GM12878 (cell line): ENCODE data around the gene TFRC. TPM values are rescaled to one million over a fixed set of nuclear protein-coding genes. Genes with fewer than 3 reads are reported as not detected.

Experiments used
- ATAC-seq: fragments of 200-7000 bp; cut with Tn5 transposase; 3 replicates; pipeline ENCODE4 v1.9.1; 2020; ENCODE audit warnings: mild to moderate bottlenecking, moderate library complexity
- BruUV-seq: library from RNA; stranded (reverse); fragments of 400-500 nt; replicated peaks from 2 replicates; lab custom pipeline; 2021; lab: Mats Ljungman, UMichigan
- CTCF ChIA-PET: fragments of 300-600 bp; sonication (Branson Sonifier 250); formaldehyde crosslinking; extraction: SDS; loops from one replicate; lab custom pipeline; 2021; ENCODE audit warnings: inconsistent platforms; lab: Yijun Ruan, JAX
- POLR2A ChIA-PET: fragments of 350-600 bp; formaldehyde crosslinking; extraction: SDS; loops from one replicate; lab custom pipeline; 2021; ENCODE audit warnings: inconsistent platforms; lab: Charles Lee
- RAD21 ChIA-PET: fragments of 300-600 bp; sonication (Branson Sonifier 250); formaldehyde crosslinking; loops from one replicate; lab custom pipeline; 2023; ENCODE audit warnings: antibody characterized with exemption; ENCODE audit not compliant: unreplicated experiment; lab: Charles Lee
- SMC1A ChIA-PET: fragments of 300-600 bp; sonication (Branson Sonifier 250); formaldehyde crosslinking; loops from one replicate; lab custom pipeline; 2023; ENCODE audit not compliant: unreplicated experiment, uncharacterized antibody; lab: Charles Lee
- DNase-seq: peaks from one replicate; pipeline ENCODE4 v3.0.0-alpha.2; 2011; ENCODE audit warnings: low read depth, low spot score
- FAIRE-seq: peaks from 3 replicates; lab custom pipeline; 2011; peaks lifted over from hg19 to GRCh38; lab: Jason Lieb, UNC
- H2AFZ ChIP-seq: 2 replicates; pipeline ENCODE4 v1.6.0; 2011; ENCODE audit warnings: low read depth, low read length, control low read depth; ENCODE audit not compliant: control insufficient read depth
- H3K27ac ChIP-seq: 2 replicates; pipeline ENCODE4 v1.5.1; 2011; ENCODE audit warnings: control low read depth; ENCODE audit not compliant: control insufficient read depth, insufficient read depth
- H3K27me3 ChIP-seq, 2 experiments: replicated peaks in 1 of 2; 2 replicates each; pipeline versions ENCODE4 v1.6.0 to v1.6.1; 2011; ENCODE audit warnings: low read length in 1 of 2; ENCODE audit not compliant: control insufficient read depth in 2 of 2, insufficient read depth in 2 of 2
- H3K36me3 ChIP-seq, 2 experiments: 2 replicates each; pipeline ENCODE4 v1.5.1; 2011; ENCODE audit warnings: low read length in 1 of 2; ENCODE audit not compliant: control insufficient read depth in 2 of 2, insufficient read depth in 2 of 2
- H3K4me1 ChIP-seq: 2 replicates; pipeline ENCODE4 v1.6.1; 2011; ENCODE audit warnings: mild to moderate bottlenecking, low read length, moderate library complexity, mixed read lengths; ENCODE audit not compliant: control insufficient read depth, insufficient read depth
- H3K4me2 ChIP-seq: 2 replicates; pipeline ENCODE4 v1.6.0; 2011; ENCODE audit warnings: control low read depth; ENCODE audit not compliant: control insufficient read depth, insufficient read depth
- H3K4me3 ChIP-seq: fragments of 200-600 bp; sonication (generic); 2 replicates; pipeline ENCODE4 v1.5.1; 2016
- H3K79me2 ChIP-seq: 2 replicates; pipeline ENCODE4 v1.6.0; 2011; ENCODE audit warnings: low read length; ENCODE audit not compliant: control insufficient read depth, insufficient read depth
- H3K9ac ChIP-seq: 2 replicates; pipeline ENCODE4 v1.8.0; 2011; ENCODE audit warnings: low read length, control low read depth, mixed read lengths; ENCODE audit not compliant: control insufficient read depth, insufficient read depth
- H3K9me3 ChIP-seq: replicated peaks from 3 replicates; pipeline ENCODE4 v1.5.1; 2011; ENCODE audit warnings: mild to moderate bottlenecking, low read length; ENCODE audit not compliant: control insufficient read depth, insufficient read depth
- H4K20me1 ChIP-seq: 2 replicates; pipeline ENCODE4 v1.6.0; 2011; ENCODE audit not compliant: control insufficient read depth, insufficient read depth
- BCL11A ChIP-seq: IDR thresholded peaks from 2 replicates; pipeline ENCODE4 v1.6.1; 2011; ENCODE audit warnings: low read depth, low read length
- CEBPB ChIP-seq, 2 experiments: fragments of 150-350 bp in 1 of 2; IDR thresholded peaks; 2 replicates each; pipeline ENCODE4 v1.6.1; 2012 to 2014; ENCODE audit warnings: low read depth in 2 of 2, low read length in 2 of 2, borderline replicate concordance in 1 of 2, inconsistent platforms in 1 of 2
- CHD2 ChIP-seq: IDR thresholded peaks from 2 replicates; pipeline ENCODE4 v1.6.1; 2011; ENCODE audit warnings: low read depth, low read length, improper control_type of control experiment, borderline replicate concordance
- MTA3 ChIP-seq: IDR thresholded peaks from 2 replicates; pipeline ENCODE4 v1.6.1; 2012; ENCODE audit warnings: low read length, inconsistent platforms, borderline replicate concordance
- NFIC ChIP-seq: IDR thresholded peaks from 2 replicates; pipeline ENCODE4 v1.6.1; 2012; ENCODE audit warnings: low read depth, mild to moderate bottlenecking, inconsistent platforms, low read length, moderate library complexity
- TARDBP ChIP-seq: IDR thresholded peaks from 2 replicates; pipeline ENCODE4 v1.6.1; 2016; ENCODE audit warnings: borderline replicate concordance
- TCF3 ChIP-seq: IDR thresholded peaks from 2 replicates; pipeline ENCODE4 v1.6.1; 2012; ENCODE audit warnings: low read depth, mild to moderate bottlenecking, low read length, borderline replicate concordance; ENCODE audit not compliant: insufficient read depth
- TCF7 ChIP-seq: IDR thresholded peaks from 2 replicates; pipeline ENCODE4 v1.6.1; 2014; ENCODE audit warnings: antibody characterized with exemption, borderline replicate concordance
- ZBTB40 ChIP-seq: fragments of 450-650 bp; IDR thresholded peaks from 2 replicates; pipeline ENCODE4 v1.6.1; 2016; ENCODE audit warnings: mild to moderate bottlenecking, moderate library complexity, borderline replicate concordance
- ZNF207 ChIP-seq: fragments of 450-650 bp; IDR thresholded peaks from 2 replicates; pipeline ENCODE4 v1.6.1; 2014; ENCODE audit warnings: antibody characterized with exemption, mild to moderate bottlenecking, borderline replicate concordance
- ZNF274 ChIP-seq: IDR thresholded peaks from one replicate; pipeline ENCODE4 v1.8.0; 2011; ENCODE audit not compliant: insufficient read length, insufficient read depth
- ZNF384 ChIP-seq: IDR thresholded peaks from 2 replicates; pipeline ENCODE4 v1.6.1; 2012; ENCODE audit warnings: low read depth, mild to moderate bottlenecking, low read length, improper control_type of control experiment, borderline replicate concordance
- ZZZ3 ChIP-seq: IDR thresholded peaks from 2 replicates; pipeline ENCODE4 v1.6.1; 2011; ENCODE audit warnings: low read depth; ENCODE audit not compliant: control insufficient read depth, insufficient read length
- WGBS: methylation state at CpG from one replicate; pipeline ENCODE4 v1.1.6; 2016; ENCODE audit warnings: low lambda C conversion rate; ENCODE audit not compliant: insufficient replicate concordance, insufficient coverage; ENCODE audit errors: missing lambda C conversion rate; 5-methylcytosine and 5-hydroxymethylcytosine counted together
- in situ Hi-C: fragments of 300-500 bp; cut with MboI; formaldehyde crosslinking; loops from 9 replicates; pipeline ENCODE4 v1.14.3; 2018; ENCODE audit warnings: mixed read lengths
- intact Hi-C: fragments of 100-400 bp; cut with micrococcal nuclease; formaldehyde crosslinking; loops from one replicate; pipeline ENCODE4 v1.14.2; 2022; ENCODE audit not compliant: unreplicated experiment
- polyA plus RNA-seq, 11 experiments: library from polyadenylated mRNA; depleted of rRNA in 4 of 11; unstranded in 6 of 11; stranded (reverse) in 5 of 11; fragments of >200 nt; fragmentation: Nextera tagmentation in 4 of 11; fragmentation: Illumina TruSeq in 1 of 11; extraction: Ambion mirVana in 4 of 11; extraction: Trizol in 1 of 11; gene quantifications; 1 replicate in 1 of 11; 2 replicates in 10 of 11; pipeline versions ENCODE4 v1.2.1 to v1.2.3, GENCODE V29; 2011 to 2016; ENCODE audit warnings: inconsistent platforms in 2 of 11, missing spikeins in 2 of 11, low read depth in 1 of 11
- total RNA-seq, 4 experiments: library from RNA; depleted of rRNA in 3 of 4; stranded (reverse); fragments of >200 nt in 3 of 4; fragmentation: Illumina TruSeq in 1 of 4; extraction: Trizol in 1 of 4; gene quantifications; 2 replicates each; pipeline versions ENCODE4 v1.2.1 to v1.2.3, GENCODE V29; 2013 to 2021
- TF ChIP-seq, protein P1 (sequence below): fragments of 450-650 bp; IDR thresholded peaks from 2 replicates; pipeline ENCODE4 v1.6.1; 2017; ENCODE audit warnings: borderline replicate concordance

The TFRC gene
- total and polyA plus RNA-seq, 10 of the 15 experiments (the other 5 are each of a cell fraction or from before 2014, with no cell fraction given), result 123 to 526 (median 316) TPM

GRCh38 chr3:196016059-196016458 is 65.8 kb downstream of the TFRC start:
- ChIA-PET SMC1A (interaction anchor here (1.2 kb wide), 1 partner anchor 10 kb away, joined by 4 read pairs; no protein-coding TSS in a partner anchor), RAD21 (no interaction called here), CTCF (interaction anchor here (1.1 to 1.8 kb wide), 2 partner anchors 12 to 181 kb away, joined by 4 read pairs; no protein-coding TSS in a partner anchor), POLR2A (interaction anchor here (0.6 to 0.8 kb wide), 2 partner anchors 154 to 179 kb away, joined by 3 to 5 read pairs; no protein-coding TSS in a partner anchor)
- Histone ChIP-seq H3K4me1 (no peaks in the 10 kb centered on the region), H3K36me3 (no peaks in the 10 kb centered on the region), H3K9me3 (no peaks in the 10 kb centered on the region; the same call in 2 of the 3 replicates), H3K4me2 (no peak overlapping the region), H3K27me3 (no peaks in the 10 kb centered on the region), H3K27ac (no peak overlapping the region), H3K4me3 (no peak overlapping the region), H3K79me2 (no peaks in the 10 kb centered on the region), H2AFZ (no peak overlapping the region), H4K20me1 (no peaks in the 10 kb centered on the region), H3K9ac (no peak overlapping the region)
- intact Hi-C loops (no loop called here), in situ Hi-C loops (no loop called here)
- 97% methylated on average over 1 of the region's 1 CpG for WGBS
- no TSS peak for BruUV-seq
- TF ChIP-seq BCL11A (no peak), NFIC (no peak), TCF7 (no peak), ZZZ3 (no peak), ZNF207 (no peak), CEBPB (IDR thresholded peaks at IDR 0.05; ENCODE audit: borderline replicate concordance in 1 of 2, low read depth in 2 of 2, low read length in 2 of 2) (no peak), CHD2 (no peak), MTA3 (no peak), ZNF274 (no peak), TCF3 (no peak), ZBTB40 (no peak), ZNF384 (no peak), TARDBP (no peak)
- TF ChIP-seq, protein P1, sequence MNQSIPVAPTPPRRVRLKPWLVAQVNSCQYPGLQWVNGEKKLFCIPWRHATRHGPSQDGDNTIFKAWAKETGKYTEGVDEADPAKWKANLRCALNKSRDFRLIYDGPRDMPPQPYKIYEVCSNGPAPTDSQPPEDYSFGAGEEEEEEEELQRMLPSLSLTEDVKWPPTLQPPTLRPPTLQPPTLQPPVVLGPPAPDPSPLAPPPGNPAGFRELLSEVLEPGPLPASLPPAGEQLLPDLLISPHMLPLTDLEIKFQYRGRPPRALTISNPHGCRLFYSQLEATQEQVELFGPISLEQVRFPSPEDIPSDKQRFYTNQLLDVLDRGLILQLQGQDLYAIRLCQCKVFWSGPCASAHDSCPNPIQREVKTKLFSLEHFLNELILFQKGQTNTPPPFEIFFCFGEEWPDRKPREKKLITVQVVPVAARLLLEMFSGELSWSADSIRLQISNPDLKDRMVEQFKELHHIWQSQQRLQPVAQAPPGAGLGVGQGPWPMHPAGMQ, result no peak
- DNase-seq (no peak), FAIRE-seq (no peak), ATAC-seq (no peak)
